GM20431 (cell line): Measurements from ENCODE around the gene TMED10.

ENCODE experiments used
- in situ Hi-C: fragments of 300-500 bp; cut with MseI, MboI; formaldehyde crosslinking; loops from one replicate; pipeline ENCODE4 v1.15.0; 2020; ENCODE audit warnings: low sequenced_read_pairs; ENCODE audit not compliant: unreplicated experiment

The TMED10 gene

DNA sequence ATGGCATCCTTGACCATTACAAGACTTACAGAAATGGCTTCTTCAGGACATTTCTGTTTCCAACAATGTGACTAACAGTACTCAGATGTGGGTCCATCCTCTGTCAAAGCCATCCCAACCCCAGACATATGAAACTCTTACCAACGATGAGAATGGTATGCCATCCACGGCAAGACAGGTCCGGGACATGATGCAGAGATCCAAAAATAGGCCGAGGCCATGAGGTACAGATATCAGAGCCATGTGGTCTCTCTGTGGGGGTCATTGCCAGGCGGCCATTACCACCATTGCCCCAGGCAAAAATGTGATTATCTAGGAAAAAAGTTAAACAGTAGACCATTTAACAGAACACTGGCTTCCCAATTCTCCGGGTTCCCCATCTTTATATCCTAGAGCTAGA lies 79.5 kb downstream of the TMED10 start:
- in situ Hi-C loops = no loop called here

DNA sequence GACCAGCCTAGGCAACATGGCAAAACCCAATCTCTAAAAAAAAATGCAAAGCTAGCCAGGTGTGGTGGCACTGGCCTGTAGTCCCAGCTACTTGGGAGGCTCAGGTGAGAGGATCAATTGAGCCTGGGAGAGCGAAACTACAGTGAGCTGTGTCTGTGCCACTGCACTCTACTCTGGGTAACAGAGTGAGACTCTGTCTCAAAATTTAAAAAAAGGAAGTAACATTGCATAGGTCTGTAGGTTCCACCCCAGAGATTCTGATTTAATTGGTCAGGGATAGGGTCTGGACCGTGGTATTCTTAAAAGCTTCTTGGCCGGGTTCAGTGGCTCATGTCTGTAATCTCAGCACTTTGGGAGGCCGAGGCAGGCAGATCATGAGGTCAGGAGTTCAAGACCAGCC lies 80.7 kb downstream of the TMED10 start:
- in situ Hi-C loops = no loop called here

GRCh38 chr14:75094896-75095295 lies 81.5 kb downstream of the TMED10 start:
- in situ Hi-C loops = no loop called here

DNA sequence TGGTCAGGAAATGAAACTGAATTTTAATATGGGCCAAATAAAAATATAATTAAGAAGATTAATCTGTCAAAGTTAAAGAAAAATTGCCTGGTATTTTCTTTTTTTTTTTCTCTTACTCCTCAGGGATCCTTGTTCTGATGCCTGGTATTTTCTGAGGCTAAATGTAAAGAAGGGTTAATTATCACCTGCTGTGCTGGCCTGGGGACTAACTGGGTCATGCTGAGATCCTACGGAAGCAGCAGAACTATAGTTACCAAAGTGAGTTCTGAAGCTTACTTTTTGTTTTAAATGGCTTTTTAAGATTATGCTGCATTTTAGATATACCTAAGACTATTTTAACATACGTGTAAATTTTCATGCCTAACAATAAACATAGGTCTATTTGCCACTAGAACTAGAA lies 83.7 kb downstream of the TMED10 start:
- in situ Hi-C loops = no loop called here

- in situ Hi-C loops = no loop called here
These were observed 85.2 kb downstream of the TMED10 start for GRCh38 chr14:75091251-75091650.

DNA sequence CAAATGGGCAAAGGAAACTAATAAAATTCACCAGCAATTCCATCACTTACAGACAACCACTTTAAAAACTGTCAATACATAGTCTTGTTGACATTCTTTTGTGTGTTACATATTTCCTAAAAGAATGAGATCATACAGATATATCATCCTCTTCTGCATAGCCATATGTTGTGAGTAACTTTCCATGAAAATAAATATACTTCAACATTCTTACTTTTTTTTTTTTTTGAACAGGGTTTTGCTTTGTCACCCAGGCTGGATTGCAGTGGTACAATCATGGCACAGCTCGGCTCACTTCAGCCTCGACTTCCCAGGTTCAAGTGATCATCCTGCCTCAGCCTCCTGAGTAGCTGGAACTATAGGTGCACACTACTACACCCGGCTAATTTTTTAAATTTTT lies 86.1 kb downstream of the TMED10 start:
- in situ Hi-C loops = no loop called here

- in situ Hi-C loops = no loop called here
These were observed 87.6 kb downstream of the TMED10 start for GRCh38 chr14:75088566-75089373.

GRCh38 chr14:75088153-75088552 lies 88.3 kb downstream of the TMED10 start:
- in situ Hi-C loops = no loop called here

DNA sequence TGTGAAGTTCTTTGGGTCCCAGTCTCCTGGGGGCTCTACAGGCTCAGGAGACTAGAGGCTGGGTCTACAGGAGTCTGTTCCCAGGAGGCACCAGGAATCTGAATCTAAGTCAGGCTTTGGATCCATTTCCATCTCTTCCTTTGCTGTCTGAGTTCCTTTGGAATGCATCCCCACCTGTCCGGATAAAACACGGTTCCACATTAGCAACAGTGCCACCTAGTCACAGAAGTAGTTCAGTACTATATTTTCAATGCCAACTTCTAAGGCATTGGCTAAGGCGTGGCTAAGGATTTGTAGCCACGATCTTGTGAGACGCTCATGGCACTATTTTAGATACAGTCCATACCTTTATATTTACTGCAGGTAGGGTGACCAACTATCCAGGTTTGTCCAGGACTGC lies 91.9 kb downstream of the TMED10 start:
- in situ Hi-C loops = no loop called here

GRCh38 chr14:75083271-75083670 lies 93.1 kb downstream of the TMED10 start:
- in situ Hi-C loops = no loop called here

GRCh38 chr14:75081660-75082229 lies 94.7 kb downstream of the TMED10 start:
- in situ Hi-C loops = no loop called here
